Upper lobe of right lung (tissue), 1 donor: Measurements from ENCODE around the gene CCNE1. TPM values are rescaled to one million over a fixed set of nuclear protein-coding genes. Genes with fewer than 3 reads are reported as not detected.
"Not testable (repeated sequence)": the region's sequence is repeated elsewhere in the genome, so short reads cannot be mapped to it uniquely, and the experiment has no call there.

Source experiments
- ATAC-seq: fragments of 200-7000 bp; cut with Tn5 transposase; one replicate; pipeline ENCODE4 v1.9.1; 2020; ENCODE audit warnings: mild to moderate bottlenecking, moderate library complexity
- DNase-seq: peaks from one replicate; pipeline ENCODE4 v3.0.0-alpha.2; 2020
- H3K27ac ChIP-seq: fragments of 200-600 bp; one replicate; pipeline ENCODE4 v1.8.0; 2022
- H3K27me3 ChIP-seq: fragments of 200-600 bp; one replicate; pipeline ENCODE4 v1.8.0; 2022; ENCODE audit warnings: mild to moderate bottlenecking
- H3K36me3 ChIP-seq: fragments of 200-600 bp; one replicate; pipeline ENCODE4 v1.8.0; 2022
- H3K4me1 ChIP-seq: fragments of 200-600 bp; one replicate; pipeline ENCODE4 v1.8.0; 2022
- H3K4me3 ChIP-seq: fragments of 200-600 bp; one replicate; pipeline ENCODE4 v1.8.0; 2022; ENCODE audit warnings: mild to moderate bottlenecking
- H3K9me3 ChIP-seq: fragments of 200-600 bp; one replicate; pipeline ENCODE4 v1.8.0; 2022
- CTCF ChIP-seq: fragments of 200-600 bp; IDR thresholded peaks from one replicate; pipeline ENCODE4 v1.8.0; 2022; ENCODE audit warnings: antibody characterized with exemption
- intact Hi-C: fragments of 100-400 bp; cut with DNase I; formaldehyde crosslinking; loops from one replicate; pipeline ENCODE4 v1.11.0; 2022
- total RNA-seq: library from RNA; stranded (reverse); fragmentation: NEBNext Ultra II Directional; extraction: Animal tissue kit (Norgen Biotek cat#: 25700); gene quantifications from one replicate; pipeline ENCODE4 v1.2.1, GENCODE V29; 2021
- donor health status: DM: no; HTN: yes; CAD: no; lungs with severe emphysema.

Gene CCNE1
- total RNA-seq, 1 donor from 2014 or later: 0.55 TPM

DNA sequence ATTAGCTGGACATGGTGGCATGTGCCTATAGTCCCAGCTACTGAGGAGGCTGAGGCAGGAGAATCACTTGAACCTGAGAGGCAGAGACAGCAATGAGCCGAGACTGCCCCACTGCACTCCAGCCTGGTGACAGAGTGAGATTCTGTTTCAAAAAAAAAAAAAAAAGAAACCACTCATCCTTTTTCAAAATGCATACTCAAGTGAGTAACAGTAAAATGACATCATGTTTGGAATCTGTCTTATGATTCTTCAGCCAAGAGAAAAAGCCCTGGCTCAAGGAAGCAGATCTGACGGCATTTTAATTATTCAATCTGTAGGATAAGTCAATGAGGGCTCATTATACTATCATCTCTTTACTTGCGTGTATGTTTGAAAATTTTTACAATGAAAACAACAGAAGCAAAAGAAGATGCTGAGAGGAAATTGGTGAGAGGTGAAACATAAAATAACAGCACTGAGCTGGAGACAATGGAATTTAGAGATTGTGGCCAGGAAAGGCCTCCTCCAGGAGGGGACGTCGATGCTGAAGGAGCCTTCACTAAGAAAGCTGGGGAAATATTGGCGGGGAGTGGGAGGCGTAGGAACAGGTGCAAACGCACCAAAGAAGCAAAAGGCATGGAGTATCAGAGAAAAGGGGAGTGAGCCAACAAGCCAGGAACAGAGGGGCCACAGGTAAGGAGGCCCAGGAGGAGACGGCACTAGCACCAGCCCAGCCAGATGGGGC lies 12.9 kb upstream of the CCNE1 start:
- Histone ChIP-seq H3K27ac (no peak overlapping the region), H3K27me3 (no peaks in the 10 kb centered on the region), H3K4me1 (no peaks in the 10 kb centered on the region), H3K9me3 (no peaks in the 10 kb centered on the region), H3K36me3 (no peaks in the 10 kb centered on the region), H3K4me3 (no peak overlapping the region)
- TF ChIP-seq CTCF: no peak
- ATAC-seq (no peak), DNase-seq (no peak)
- intact Hi-C loops: no loop called here

GRCh38 chr19:29800100-29800825 lies 11.5 kb upstream of the CCNE1 start:
- Histone ChIP-seq H3K27me3 (no peaks in the 10 kb centered on the region), H3K36me3 (no peaks in the 10 kb centered on the region), H3K4me3 (no peak overlapping the region), H3K9me3 (no peaks in the 10 kb centered on the region), H3K4me1 (no peaks in the 10 kb centered on the region), H3K27ac (no peak overlapping the region)
- intact Hi-C loops: no loop called here
- DNase-seq (no peak), ATAC-seq (no peak)
- TF ChIP-seq CTCF: no peak

DNA sequence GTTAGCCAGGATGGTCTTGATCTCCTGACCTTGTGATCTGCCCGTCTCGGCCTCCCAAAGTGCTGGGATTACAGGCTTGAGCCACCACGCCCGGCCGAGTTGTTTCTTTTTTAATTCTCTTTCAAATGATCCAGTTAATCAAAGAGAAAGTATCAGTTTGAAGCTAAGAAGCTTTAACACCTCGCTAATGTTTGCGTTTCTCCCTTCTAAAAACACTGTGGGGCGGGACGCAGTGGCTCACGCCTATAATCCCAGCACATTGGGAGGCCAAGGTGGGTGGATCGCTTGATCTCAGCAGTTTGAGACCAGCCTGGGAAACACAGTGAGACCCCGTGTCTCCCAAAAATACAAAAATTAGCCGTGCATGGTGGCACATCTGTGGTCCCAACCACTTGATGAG lies 7.8 kb upstream of the CCNE1 start:
- H3K27me3 ChIP-seq, H3K4me1 ChIP-seq, H3K27ac ChIP-seq, H3K36me3 ChIP-seq, ATAC-seq, H3K9me3 ChIP-seq, DNase-seq, intact Hi-C loops, H3K4me3 ChIP-seq: not testable (repeated sequence)

DNA sequence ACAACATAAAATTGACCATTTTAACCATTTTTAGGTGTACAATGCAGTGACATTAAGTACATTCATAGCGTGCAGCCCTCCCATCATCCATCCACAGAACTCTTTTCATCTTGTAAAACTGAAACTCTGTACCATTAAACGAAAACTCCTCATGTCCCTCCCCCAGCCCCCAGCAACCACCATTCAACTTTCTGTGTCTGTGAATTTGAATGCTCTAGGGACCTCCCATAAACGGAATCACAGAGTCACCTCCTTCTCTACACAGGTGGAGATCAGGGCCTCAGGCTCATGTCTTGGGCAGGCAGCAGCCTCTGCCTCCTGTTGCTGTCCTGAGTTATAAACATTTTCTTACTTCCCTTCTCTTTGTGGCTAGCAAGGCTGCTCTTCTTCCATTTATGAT lies 7.3 kb upstream of the CCNE1 start:
- H3K27me3 ChIP-seq: no peaks in the 10 kb centered on the region
- H3K9me3 ChIP-seq: no peaks in the 10 kb centered on the region
- no peaks in the 10 kb centered on the region for H3K4me1 ChIP-seq
- DNase-seq (no peak), ATAC-seq (no peak)
- TF ChIP-seq CTCF: no peak
- H3K27ac ChIP-seq: no peak overlapping the region
- H3K4me3 ChIP-seq: no peak overlapping the region
- H3K36me3 ChIP-seq: no peaks in the 10 kb centered on the region
- intact Hi-C loops: no loop called here

- H3K27ac ChIP-seq: no peak overlapping the region
- TF ChIP-seq CTCF: no peak
- ATAC-seq (no peak), DNase-seq (no peak)
- H3K36me3 ChIP-seq: no peaks in the 10 kb centered on the region
- H3K9me3 ChIP-seq: no peaks in the 10 kb centered on the region
- H3K4me3 ChIP-seq: no peak overlapping the region
- H3K27me3 ChIP-seq: no peaks in the 10 kb centered on the region
- intact Hi-C loops: no loop called here
- H3K4me1 ChIP-seq: no peaks in the 10 kb centered on the region
Measured at GRCh38 chr19:29805031-29805965, 6.5 kb upstream of the CCNE1 start.
